GM20000 (cell line): ENCODE data around the gene DCLK2.

Experiments
- DNase-seq: peaks from one replicate; pipeline ENCODE4 v3.0.0; 2012; ENCODE audit warnings: low spot score
- CTCF ChIP-seq: IDR thresholded peaks from 2 replicates; pipeline ENCODE4 v1.5.1; 2012; ENCODE audit warnings: mild to moderate bottlenecking, control low read depth; ENCODE audit errors: extremely low read depth, missing control alignments

Gene DCLK2

GRCh38 chr4:150247184-150247583 lies 168.9 kb downstream of the DCLK2 start:
- TF ChIP-seq CTCF = no peak
- DNase-seq = no peak

- TF ChIP-seq CTCF = no peak
- DNase-seq = no peak
Observed at GRCh38 chr4:150248181-150248580, 169.9 kb downstream of the DCLK2 start.

GRCh38 chr4:150250293-150250997 lies 172.2 kb downstream of the DCLK2 start:
- no peak for TF ChIP-seq CTCF

GRCh38 chr4:150250998-150251651 lies 172.9 kb downstream of the DCLK2 start:
- TF ChIP-seq CTCF = no peak
- no peak for DNase-seq

More at GRCh38 chr4:150250293-150250997, 172.2 kb downstream of the DCLK2 start:
- DNase-seq = no peak

- TF ChIP-seq CTCF = no peak
- no peak for DNase-seq
Observed at GRCh38 chr4:150251752-150252190, 173.5 kb downstream of the DCLK2 start.

GRCh38 chr4:150252306-150252705 lies 174.1 kb downstream of the DCLK2 start:
- no peak for DNase-seq
- TF ChIP-seq CTCF = no peak

- TF ChIP-seq CTCF = no peak
- no peak for DNase-seq
Observed at GRCh38 chr4:150252741-150253140, 174.5 kb downstream of the DCLK2 start.
